ENCODE data around the gene ACTL8.

Gene ACTL8

DNA sequence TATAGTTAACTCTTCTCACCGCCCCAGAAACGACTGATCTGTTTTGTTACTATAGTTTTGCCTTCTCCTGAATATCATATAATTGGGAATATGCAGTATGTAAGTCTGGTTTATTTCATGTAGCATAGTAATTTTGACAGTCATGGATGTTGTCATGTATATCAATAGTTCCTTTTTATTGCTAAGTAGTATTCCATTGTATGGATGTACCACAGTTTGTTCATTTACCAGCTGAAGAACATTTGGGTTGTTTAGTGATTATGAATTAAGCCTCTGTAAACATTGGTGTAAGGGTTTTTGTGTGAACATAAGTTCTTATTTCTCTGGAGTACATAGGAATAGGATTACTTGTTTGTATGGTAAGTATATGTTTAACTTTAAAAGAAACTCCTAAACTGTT, 55.5 kb downstream of the ACTL8 start:
- DNase-seq, result no peak

DNA sequence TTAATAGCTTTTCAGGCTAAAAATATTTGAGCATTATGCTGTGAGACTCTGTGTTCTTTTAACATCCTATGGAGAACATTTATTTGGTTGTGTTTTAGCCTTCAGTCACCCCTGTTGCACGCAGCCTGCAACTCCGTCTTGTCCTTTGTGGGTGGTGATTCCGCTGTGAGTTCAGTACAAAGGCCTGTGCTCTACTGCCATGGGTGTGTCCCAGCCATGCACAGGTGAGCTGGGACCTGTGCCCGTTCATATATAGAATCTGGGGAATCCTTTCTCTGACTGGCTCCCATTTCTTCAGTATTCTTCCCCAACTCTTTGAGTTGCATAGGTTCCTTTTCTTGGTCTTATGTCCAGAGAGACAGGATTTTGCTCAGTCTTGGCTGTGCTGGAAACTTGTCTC, 61.4 kb downstream of the ACTL8 start:
- no peak for DNase-seq

DNA sequence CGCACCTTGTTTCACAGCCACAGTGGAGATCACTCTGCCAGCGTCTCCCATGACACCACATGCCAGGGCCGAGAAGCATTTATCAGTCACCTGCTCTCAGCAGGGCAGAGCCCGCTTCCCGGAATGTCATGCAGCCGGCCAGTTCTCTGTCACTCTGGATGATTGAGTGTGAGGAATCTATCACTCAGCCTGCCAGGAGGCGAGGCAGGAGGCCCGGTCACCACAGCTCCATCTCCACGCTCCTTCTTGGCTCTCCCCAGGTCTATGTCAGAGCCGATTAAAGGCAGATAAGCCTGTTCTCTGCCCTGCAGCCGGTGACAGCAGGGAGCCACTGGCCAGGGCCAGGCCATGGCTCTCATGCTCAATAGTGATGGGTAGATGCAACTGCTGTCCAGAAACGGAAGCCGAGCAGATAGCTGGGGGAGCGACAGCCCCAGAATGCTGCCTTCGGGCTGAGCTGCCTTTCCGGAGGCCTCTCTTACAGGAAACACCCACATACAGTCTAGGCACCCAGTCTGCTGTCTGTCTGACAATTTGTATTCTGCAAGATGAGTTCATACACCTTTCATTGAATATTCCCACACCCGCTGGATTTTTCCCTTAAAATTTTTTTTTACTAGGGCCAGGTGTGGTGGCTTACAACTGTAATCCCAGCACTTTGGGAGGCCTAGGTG, 64.1 kb downstream of the ACTL8 start:
- no peak for DNase-seq

DNA sequence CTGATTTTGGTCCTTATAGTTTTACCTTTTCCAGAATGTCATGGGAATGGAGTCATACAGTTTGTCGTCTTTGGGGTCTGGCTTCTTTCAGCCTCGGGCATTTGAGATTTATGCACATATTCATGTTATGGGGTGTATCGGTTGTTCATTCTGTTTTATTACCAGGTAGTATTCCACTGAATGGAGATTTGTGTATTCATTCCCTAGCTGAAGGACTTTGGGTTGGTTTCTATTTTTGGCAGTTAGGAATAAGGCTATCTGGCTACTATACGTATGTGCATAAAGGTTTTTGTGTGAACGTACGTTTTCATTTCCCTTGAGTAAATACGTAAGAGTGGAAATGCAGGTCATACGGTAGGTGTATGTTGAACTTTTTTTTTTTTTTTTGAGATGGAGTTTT, 65.1 kb downstream of the ACTL8 start:
- no peak for DNase-seq

DNA sequence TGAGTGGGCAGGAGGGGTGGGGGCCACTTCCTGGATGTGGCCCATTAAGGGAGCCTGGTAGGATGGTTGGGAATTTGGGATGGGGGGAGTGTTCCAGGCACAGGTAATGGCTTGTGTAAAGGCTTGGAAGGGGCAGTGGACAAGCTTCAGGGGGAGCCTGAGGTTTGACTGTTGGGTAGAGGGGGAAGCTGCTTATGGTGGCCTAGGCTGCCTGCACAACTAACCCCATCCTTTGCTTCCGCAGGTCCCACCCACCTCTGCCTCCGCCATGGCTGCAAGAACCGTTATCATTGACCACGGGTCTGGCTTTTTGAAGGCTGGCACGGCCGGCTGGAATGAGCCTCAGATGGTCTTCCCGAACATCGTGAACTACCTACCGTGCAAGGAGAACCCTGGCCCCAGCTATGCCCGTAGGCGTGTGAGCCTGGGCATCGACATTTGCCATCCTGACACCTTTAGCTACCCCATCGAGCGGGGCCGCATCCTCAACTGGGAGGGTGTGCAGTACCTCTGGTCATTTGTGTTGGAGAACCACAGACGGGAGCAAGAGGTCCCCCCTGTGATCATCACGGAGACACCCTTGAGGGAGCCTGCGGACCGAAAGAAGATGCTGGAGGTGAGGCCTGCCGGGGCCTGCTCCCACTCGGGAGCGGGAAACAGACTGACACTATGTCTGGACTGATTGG, 67.8 kb downstream of the ACTL8 start:
- no peak for DNase-seq

DNA sequence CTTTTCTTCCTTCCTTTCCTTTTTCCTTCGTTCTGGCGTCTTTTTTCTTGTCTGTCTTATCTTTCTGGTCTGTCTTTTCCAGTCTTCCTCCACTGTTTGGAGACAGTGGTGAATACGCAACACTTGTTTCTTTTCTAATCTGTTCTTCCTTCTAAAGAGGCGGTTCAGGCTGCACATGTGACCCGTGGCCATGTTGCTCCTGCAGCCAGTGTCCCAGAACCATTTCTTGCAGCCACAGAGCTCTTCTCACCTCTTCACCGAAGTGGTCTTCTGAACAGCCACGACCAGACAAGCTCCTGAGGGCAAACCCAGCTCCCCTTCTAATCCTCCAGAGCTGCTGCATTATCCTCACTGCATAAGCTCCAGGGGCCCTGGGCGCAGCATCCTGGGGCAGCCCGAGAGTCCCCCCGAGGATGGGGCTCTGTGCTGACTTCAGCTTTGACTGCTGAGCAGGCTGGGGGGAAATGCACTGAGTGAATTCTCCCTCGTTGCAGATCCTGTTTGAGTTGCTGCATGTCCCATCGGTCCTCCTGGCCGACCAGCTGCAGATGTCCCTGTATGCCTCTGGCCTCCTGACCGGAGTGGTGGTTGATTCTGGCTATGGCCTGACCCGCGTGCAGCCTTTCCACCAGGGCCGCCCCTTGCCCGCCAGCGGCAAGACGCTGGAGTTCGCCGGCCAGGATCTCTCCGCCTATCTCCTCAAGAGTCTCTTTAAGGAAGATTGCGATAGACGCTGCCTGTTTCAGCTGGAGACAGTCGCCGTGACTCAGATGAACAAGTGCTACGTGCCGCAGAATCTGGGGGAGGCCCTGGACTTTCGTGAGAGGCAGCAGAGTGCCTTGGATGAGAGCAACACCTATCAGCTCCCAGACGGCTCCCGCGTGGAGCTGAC, 70.4 kb downstream of the ACTL8 start:
- DNase-seq, result no peak

DNA sequence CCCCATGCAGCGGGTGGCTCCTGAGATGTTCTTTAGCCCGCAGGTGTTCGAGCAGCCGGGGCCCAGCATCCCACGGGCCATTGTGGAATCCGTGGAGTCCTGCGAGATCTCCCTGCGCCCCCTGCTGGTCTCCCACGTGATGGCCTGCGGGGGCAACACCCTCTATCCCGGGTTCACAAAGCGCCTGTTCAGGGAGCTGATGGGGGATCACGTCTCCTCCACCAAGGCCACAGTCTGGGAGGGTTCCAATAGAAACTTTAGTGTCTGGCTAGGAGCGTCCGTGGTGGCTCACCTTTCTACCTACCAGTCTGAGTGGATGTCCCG, 71.0 kb downstream of the ACTL8 start:
- DNase-seq, result no peak

DNA sequence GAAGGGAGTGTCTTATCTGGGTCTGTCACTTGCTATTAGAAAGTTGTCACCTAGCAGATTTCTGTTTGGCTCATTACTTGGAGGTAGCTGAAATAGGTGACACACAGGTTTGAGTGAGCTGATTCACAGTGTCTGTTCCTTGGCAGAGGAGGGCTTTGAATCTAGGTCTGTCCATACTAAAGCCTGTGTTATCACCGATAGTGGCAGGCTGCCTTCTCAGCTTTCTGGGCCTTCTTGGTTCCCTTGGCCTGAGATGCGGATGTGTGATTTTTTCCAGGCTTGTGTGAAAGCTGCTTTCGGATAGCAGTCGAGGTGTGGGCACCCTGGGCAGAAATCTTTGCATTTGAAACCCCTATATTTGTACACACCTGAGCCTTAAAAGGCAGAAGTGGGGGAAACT, 73.9 kb downstream of the ACTL8 start:
- DNase-seq, result no peak

DNA sequence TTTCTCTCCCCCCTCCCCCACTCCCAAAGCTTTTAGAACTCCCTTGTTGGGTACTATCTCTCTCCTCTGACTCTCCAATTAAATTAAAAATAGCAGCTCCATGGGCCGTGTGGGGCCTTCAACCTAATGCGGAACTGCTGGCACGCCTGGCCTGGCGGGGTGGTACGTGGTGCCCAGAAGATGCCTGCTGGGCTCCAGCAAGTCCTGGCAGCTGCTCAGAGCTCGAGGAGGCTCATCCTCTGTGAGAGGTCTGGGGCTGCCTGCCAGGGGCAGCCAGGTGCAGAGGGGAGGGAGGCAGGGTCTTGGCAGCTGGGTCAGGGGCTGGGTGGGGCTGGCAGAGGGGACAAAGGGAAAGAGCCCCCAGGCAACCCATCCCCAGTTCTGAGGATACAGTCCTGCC, 74.4 kb downstream of the ACTL8 start:
- DNase-seq, result no peak

DNA sequence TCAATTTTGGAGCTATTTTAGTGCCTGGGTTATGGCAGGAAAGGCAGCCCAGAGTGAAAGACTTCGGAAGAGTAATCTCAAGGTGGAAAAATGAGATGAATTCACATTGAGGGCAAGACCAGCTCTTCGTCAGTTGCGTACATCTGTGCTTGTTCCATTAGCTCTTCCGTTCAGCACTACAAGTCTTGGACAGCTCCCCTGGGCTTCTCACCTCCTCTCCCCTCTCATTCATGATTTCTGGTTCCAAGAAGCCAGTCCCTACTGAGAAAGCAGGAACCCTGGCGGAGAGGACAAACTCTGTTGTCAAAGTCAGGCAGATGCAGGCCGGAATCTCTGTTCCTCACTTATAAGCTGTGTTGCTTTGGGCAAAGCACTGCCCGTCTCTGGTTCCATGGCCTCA, 76.5 kb downstream of the ACTL8 start:
- DNase-seq, result no peak

DNA sequence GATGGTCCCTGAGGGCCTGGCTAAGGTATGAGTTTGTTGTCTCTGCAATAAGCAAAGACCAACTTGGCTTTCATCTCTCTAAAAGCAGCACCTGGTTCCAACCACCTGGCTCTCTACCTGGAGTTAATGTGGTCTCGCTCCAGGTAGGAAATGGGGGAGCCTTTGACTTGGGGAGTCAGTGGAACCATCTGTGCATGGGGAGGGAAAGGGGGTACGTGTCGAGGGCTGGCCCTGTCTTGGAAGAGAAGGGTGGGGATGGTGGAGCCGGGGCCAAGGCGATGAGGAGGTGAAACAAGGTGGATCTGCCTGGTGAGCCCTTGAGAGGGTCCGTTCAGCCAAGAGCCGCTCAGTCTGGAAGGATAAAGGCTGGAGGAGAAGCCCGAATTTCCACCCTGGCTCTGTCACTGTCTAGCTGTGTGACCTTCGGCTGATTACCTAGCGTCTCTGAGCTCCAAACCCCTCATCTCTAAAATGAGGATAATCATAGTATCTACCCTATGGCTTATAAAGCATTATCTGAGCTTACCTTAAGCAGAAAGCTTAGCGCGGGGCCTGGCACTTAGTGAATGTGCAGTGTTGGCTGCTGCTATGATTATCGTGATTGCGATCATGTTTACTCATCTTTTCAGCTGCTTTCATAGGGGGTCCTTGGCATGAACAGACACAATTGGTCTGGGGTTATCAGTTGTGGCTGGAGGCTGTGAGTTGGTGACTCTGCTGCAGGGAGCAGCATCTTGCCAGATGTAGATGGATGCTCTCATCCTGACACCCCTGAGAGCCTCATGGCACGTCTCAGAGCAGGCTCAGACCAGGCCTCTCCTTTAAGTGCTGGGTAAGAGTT, 78.7 kb downstream of the ACTL8 start:
- DNase-seq, result no peak

DNA sequence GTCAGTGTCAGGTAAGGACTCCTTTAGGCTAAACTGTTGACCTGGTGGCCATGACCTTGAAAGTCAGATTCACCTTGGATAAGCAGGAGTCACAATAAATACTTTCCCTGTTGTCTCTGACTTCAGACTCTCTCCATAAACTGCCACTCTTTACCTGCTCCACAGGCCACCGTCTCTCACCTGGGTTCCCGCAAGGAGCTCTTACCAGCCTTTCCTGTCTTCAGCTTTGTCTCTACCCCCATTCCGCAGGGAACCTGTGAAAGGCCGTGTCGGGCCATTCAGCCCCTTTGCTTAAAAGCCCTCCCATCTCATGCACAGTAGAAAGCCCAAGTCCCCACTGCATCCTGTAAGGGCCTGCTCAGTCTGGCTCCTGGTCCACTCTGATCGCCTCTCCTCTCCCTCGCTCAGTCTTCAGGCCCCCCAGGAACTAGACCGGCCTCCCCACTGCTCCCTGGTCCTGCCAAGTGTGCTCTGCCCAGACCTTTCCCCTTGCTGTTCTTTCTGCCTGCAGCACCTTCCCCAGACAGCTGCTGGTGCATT, 79.5 kb downstream of the ACTL8 start:
- DNase-seq, result no peak

DNA sequence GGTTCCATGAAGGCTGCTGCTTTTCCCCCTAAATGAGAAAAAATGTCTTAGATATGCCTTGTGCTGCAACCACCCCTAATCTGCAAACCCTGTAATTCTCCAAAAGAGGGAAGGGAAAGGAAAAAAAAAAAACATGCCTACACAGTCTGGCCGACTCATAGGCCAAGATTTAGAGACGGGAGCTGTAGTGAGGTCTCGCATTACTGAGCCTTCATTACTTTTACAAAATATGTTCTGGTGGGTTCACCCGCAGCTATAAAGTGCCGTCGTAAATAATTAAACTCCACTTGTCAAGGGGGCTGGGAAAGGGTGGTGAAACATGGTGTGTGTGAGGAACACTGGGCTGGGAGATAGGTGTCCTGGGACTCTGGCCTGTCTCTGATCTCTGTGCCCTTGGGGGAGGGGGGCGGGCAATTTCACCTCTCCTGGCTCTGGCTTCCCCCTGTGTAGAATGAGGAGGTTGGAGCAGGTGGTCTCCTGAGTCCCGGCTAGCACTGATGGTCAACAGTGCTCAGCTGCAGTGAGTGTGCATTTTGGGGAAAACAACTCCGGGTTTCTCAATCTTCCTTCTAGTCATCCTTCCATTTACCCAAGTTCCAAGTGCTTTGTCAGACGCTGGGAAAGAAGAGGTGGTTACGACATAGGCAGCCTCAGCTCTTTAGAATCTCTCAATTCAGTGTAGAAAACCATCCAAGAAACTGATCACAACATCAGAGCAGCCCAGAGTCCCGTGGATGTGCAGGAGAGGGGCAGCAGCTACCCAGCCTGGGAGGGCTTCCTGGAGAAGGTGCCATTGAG, 82.3 kb downstream of the ACTL8 start:
- no peak for DNase-seq

DNA sequence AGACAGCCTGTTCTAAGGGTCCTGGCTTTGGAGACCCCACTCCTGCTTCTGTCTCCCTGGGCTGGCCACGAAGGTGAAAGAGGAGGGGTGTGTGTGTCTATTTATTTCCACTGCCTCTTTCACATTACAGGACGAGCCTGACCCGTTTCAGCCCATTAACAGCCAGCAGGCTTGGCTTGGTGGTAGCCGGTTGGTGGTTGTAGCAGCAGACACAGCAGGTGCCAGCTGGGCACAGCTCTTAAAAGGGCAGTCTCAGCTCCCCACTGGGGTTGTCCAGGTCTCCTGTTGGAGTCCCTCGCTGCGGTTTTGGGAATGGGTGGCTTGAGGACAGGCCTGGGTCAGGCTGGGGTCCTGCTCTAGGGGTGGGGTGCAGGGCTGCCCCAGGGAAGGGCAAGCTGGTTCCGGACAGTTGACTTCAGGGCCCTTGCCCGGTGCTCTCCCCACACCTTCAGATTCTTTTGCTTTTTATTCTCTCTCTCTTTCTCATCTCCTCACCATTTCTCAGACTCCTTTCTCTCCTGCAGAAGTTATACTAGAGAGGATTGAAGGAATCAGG, 84.6 kb downstream of the ACTL8 start:
- DNase-seq, result no peak

DNA sequence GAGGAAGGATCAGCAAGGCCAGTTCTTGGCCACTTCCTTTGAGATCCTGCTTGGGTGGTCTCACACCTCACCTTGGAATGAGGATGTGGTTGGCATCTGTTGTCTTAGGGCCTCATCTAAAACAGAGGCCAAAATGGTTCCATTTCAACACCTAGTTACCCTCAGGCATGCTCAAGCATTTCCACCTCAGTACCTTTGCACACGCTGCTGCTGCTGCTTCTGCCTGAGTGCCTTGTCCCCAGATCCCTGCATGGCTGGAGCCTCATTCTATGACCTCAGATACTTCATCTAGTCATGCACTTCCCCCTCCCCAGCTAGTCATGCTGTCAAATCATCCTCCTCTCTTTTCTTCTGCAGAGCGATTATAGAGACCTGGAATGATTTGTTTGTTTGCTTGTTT, 86.8 kb downstream of the ACTL8 start:
- DNase-seq, result no peak

DNA sequence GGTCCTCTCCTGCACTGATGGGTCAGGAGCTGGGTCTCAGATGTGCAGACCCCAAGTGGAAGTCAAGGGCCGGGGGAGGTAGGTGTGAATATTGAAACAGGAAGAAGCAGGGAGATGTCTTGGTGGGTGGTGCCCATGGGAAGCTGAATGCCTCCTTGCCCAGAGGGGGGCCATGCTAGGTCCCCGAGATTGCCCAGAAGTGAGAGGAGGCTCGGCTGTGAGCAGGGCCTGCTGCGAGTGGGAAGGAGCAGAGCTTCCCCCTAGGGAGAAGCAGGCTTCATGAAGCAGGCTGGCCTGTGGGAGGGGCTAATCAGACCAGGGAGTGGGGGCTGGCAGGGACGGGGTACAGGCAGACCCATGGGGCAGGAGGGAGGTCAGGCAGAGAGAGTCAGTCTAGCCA, 87.6 kb downstream of the ACTL8 start:
- no peak for DNase-seq

DNA sequence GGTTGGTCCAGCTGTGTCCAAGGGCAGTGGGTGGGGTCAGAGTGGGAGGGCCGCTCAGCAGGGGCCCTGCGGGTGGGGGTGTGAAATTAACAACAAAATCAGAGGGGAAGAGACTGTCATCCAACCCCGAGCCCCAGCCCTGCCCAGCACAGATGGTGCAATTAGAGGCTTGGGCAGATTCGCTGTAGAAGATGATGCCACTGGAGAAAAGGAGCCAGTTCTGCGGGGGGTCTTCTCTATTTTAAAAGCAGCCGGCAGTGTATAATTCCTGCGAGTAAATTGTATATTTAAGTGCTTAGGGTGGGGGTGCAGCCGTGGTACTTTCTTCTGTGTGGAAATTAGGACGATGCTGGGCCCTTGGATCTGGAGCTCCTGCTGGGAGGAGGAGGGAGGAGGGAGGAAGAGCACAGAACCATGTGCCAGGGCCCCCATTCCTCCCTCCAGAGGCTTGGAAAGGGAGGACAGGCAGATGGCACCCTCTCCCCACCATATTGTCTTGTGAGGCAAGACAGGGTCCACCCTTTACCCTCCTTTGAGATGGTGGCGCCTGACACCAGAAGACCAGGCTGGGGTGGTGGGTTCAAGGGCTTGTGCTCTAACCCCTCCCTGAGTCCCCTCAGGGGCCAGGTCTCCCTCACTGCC, 89.2 kb downstream of the ACTL8 start:
- no peak for DNase-seq

DNA sequence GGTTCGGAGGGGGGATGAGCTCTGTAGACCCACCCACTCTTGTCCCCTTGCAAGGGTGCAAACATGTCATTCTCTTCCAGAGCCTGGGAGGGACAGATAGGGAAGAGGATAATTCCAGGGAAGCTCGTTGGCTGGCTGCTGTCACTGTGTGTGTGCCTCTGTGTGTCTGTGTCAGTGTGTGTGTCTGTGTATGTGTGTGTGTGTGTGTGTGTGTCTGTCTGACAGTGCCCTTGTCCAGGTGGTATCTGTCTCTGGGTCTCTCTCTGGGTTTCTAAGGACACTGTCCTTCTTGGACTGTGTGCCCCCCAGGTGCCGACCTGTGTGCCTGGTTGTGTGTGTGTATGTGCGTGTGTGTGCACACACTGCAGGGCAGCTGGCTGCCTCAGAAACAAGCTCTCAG, 90.5 kb downstream of the ACTL8 start:
- DNase-seq, result no peak

DNA sequence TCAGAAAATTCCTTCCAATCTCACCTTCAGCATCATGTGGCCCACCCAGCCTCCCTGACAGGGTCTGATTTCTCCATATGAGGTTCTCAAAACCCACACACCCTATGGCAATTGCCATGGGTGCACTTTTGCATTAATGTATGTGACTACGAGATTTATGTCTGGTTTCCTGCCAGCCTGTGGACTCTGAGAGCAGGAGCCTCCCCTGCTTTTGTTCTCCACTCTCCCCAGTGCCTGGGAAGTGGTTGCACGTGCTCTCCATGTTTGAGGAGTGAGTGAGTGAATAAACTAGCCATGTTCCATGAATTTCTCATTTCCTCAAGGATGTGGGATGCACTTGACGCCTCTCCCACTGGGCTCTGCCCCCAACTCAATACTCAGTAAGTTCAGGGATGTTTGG, 91.2 kb downstream of the ACTL8 start:
- DNase-seq, result no peak

DNA sequence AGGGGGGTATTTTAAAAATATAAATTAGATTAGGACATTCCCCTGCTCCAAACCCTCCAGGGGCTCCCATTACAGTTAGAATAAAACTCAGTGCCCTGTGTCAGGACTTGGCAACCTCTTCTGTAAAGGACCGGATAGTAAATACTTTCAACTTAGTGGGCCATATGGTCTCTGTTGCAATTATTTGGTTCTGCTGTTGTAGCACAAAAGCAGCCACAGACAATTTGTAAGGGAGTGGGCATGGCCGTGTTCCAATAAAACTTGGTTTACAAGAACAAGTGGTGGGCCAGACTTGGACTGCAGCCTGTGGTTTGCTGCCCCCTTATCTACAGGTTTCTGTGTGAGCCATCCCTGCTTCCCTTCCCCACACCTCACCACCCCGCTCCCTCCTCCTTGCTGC, 92.0 kb downstream of the ACTL8 start:
- no peak for DNase-seq

DNA sequence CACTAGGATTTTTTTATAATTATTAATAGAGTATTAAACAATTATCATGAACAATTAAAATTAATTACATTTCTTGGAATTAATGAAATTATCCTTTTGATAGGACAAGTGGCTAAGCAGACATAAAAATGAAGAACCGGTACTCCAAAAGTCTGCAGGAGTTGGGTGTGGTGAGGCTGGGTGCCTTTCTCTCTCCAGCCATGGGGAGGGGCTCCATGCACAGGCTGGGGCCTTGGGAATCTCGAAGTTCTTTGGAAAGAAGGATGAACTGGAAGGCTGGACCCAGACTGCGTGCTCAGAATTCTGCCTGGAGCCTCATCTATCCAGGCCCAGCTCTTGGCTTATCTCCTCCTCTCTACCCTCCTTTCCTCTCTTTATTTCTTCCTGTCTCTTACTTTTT, 94.1 kb downstream of the ACTL8 start:
- DNase-seq, result no peak
